Hematopoietic multipotent progenitor cell (in vitro differentiated cells): ENCODE data around the gene C1orf167. TPM values are rescaled to one million over a fixed set of nuclear protein-coding genes. Genes with fewer than 3 reads are reported as not detected.

Experiments used
- DNase-seq, 3 donors: peaks; one replicate each; pipeline ENCODE4 v3.0.0-alpha.2; 2011 to 2015; ENCODE audit warnings: low read depth in 2 of 3, low spot score in 2 of 3
- total RNA-seq: library from RNA; depleted of rRNA; stranded (reverse); fragments of >200 nt; gene quantifications from one replicate; pipeline ENCODE4 v1.2.3, GENCODE V29; 2012

Gene C1orf167
- total RNA-seq, 1 donor, result not detected

DNA sequence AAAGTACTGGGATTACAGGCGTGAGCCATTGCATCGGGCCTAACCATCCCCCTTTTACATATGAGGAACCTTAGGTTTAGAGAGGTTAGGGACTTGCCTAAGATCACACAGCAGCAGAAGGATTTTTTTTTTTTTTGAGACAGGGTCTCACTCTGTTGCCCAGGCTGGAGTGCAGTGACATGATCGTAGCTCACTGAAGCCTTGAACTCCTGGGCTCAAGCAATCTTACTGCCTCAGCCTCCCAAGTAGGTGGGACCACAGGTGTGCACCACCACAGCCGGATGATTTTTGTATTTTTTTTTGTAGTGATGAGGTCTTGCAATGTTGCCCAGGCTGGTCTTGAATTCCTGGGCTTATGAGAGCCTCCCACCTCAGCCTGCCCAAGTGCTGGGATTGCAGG lies 2.2 kb upstream of the C1orf167 start:
- no peak for DNase-seq

- DNase-seq, result no peak
Observed at GRCh38 chr1:11761285-11761684, 708 bp upstream of the C1orf167 start.

- DNase-seq, result no peak
Observed at GRCh38 chr1:11764115-11764514, 2.1 kb downstream of the C1orf167 start.

- no peak for DNase-seq
Observed at GRCh38 chr1:11764519-11764918, 2.5 kb downstream of the C1orf167 start.

DNA sequence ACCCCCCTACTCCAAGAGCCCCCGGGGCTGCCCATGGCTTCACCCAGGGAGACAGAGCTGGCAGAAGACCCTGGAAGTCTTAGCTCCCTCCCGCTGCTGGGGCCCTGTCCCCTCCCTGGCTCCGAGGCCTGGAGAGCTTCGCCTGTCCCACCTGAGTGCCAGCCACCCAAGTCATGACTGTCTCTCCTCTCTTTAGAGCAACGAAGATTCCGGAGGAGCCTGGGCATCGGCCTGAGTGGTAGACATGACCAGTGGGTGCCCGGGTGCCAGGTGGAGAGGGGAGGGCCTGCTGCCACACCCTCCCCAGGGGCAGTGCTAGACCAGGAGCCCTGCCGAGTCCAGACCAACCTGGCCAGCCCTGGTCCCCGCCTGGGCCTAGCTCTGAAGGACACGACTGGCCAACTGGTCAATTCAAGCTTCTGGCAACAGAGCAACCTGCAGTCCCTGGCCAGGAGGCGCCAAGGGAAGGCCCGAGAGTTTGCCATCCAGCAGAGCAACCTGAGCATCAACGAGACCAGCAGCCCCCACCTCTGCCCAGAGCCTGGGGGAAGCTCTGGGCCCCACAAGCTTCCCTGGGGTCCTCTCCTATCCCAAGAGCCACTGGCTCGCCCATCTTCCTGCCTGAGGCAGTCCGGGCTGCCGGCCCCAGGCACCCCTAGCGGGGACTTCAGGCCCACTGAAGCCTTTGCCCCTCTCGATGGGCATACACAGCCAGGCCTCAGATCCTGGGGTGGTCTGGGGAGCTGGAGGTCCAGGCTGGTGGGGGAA lies 3.9 kb downstream of the C1orf167 start:
- no peak for DNase-seq

DNA sequence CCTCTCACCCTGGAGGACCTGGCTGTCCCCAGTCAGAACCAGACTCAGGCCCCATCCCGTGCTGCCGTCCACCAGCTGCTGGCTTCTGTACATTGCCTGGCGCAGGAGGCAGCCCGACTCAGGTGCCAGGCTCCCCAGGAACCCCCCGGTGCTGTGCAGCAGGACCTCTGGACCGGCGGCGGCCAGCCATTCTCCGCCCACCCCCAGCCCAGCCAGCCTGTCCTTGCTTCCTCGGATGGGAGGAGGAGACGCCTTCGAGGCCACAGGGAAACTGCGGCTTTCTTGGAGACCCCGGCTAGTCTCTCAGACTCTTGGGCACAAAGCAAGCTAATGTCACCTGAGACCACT lies 4.4 kb downstream of the C1orf167 start:
- DNase-seq, result no peak

GRCh38 chr1:11767922-11768704 lies 6.1 kb downstream of the C1orf167 start:
- no peak for DNase-seq

- DNase-seq, result no peak
Observed at GRCh38 chr1:11768821-11769220, 6.8 kb downstream of the C1orf167 start.

DNA sequence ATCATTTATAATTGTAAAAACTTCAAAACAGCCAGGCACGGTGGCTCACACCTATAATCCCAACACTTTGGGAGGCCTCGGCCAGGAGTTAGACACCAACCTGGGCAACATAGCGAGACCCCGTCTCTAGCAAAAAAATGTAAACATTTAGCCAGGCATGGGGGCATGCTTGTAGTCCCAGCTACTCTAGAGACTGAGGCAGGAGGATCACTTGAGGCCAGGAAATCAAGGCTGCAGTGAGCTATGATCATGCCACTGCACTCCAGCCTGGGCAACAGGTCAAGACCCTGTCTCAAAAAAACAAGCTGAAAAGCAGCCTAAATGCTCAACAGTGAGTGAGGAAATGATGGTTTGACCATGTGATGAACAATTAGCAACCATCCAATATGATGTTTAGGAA lies 7.3 kb downstream of the C1orf167 start:
- DNase-seq, result no peak

GRCh38 chr1:11770011-11770410 lies 8.0 kb downstream of the C1orf167 start:
- DNase-seq, result no peak

DNA sequence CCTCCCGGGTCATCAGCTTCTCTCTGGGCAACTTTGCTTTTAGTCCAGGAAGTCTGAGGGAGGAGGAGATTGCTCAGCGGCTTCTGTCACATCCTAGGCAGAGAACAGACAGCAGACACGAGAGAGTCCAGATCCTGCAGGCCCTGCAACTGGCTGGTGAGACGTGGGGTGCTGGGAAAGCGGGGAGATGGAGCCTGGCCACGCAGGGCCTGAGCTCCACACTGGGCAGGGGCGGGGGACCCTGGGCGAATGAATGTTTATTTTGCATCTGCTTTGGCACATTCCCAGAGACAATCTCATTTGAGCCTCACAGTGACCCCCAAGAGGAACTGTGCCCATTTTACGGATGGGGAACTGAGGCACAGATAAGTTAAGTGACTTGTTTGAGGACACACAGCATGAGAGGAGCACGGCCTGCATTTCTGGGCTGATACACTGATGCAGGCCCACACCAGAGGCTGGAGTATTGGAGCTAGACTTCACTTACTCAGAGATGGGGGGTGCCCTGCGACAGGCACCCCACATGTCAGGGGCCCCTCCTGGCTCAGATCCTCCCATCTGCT lies 9.6 kb downstream of the C1orf167 start:
- DNase-seq, result no peak

- DNase-seq, result no peak
Observed at GRCh38 chr1:11772458-11772857, 10.5 kb downstream of the C1orf167 start.

DNA sequence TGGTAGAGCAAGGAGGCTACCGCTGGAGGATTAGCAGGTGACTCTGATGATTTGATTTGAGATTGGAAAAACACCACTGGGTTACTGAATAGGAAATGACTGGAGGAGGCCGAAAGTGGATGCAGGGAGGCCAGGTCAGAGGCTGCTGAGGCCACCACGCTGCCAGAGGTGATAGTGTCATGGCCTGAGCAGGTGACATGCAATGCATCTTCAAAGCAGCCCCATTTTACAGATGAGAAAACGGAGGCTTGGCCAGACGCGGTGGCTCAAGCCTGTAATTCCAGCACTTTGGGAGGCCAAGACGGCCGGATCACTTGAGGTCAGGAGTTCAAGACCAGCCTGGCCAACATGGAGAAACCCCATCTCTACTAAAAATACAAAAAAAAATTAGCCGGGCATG lies 12.8 kb downstream of the C1orf167 start:
- DNase-seq, result no peak

GRCh38 chr1:11777658-11778322 lies 15.8 kb downstream of the C1orf167 start:
- DNase-seq, result no peak

DNA sequence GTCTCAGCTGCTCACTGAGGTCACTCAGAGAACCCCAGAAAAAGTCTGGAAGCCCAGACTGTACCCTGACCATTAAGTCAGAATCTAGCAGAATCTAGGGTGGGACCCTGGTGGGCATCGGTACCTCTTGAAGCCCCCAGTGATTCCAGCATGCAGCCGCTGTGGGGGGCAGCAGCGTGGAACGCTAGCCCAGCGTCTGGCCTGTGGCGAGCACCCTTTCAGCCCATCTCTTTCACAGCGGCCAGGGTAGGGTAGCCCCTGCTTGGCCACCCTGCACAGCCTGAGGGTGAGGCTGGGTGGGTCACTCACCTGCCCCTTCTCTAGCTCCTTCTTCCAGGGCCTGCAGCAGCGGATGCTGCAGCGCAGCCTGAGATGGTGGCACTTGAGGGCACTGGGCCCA lies 16.3 kb downstream of the C1orf167 start:
- no peak for DNase-seq

- DNase-seq, result no peak
Observed at GRCh38 chr1:11778844-11779623, 17.0 kb downstream of the C1orf167 start.

DNA sequence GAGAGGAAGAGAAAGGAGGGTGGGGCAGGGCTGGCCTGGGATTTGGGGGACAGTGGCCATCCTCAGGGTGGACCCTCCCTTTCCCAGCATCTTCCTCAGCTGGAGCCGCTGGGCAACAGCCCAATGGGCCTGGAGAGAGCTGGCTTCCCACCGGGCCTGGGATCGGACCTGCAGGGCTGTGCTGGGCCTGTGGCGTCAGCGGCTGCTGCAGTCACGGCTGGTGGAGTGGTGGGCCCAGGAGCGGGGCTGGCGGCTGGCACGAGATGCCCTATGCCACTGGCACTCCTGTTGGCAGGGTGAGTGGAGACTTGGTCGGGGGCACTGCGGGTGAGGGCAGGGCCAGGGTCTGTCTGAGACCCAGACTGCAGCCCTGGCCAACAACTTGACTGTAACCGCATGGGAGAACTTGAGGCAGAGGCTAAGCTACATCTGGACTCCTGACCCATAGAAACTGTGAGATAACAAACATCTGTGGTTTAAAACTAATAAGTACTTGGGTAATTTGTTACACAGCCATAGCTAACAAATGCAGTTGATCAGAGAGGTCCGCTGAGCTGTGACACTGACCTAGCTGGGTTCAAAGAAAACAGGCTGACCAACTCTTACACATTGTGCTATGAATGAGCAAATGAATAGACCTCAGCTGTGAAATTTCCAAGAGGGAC lies 17.9 kb downstream of the C1orf167 start:
- no peak for DNase-seq

DNA sequence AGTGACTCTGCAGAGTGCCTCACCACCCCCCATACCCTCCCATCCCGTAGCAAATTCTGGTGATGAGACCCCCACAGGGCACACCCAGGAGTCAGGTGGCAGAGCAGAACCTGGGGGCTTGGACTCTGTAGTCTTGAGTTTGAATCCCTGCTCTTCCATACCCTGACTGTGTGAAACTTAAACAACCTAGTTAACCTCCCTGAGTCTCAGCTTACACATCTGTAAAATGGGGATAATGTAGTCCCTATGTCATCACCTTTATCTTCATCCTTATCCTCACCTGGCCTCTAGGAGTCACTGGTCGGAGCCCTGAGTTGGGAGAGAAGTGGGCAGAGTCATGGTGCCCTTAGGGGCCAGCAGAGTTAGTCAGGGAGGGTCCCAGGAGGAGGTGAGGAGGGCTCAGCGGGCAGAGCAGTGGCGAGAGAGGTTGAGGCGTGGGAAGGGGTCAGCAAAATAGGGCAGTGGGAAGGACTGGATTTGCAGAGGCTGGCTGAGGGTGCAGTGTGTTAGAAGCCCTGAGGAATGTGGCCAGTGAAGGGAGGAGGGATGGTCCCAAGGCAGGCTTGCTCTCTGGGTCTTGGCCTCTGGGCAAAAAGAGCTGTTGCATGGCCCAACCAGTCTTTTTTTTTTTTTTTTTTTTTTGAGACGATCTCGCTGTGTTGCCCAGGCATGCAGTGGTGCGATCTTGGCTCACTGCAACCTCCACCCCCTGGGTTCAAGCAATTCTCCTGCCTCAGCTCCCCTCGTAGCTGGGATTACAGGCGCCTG lies 18.6 kb downstream of the C1orf167 start:
- DNase-seq, result no peak

GRCh38 chr1:11781297-11781696 lies 19.3 kb downstream of the C1orf167 start:
- no peak for DNase-seq
